Fibroblast of the aortic adventitia (primary cell): ENCODE measurements around the gene UBE2N. TPM values are rescaled to one million over a fixed set of nuclear protein-coding genes. Genes with fewer than 3 reads are reported as not detected.

Experiments
- DNase-seq: peaks from one replicate; pipeline ENCODE4 v3.0.0-alpha.2; 2010; ENCODE audit warnings: low read depth
- H3K4me3 ChIP-seq: 2 replicates; pipeline ENCODE4 v1.5.1; 2011; ENCODE audit warnings: low read depth, mild to moderate bottlenecking, control low read depth, low read length, moderate library complexity
- CTCF ChIP-seq: IDR thresholded peaks from 2 replicates; pipeline ENCODE4 v1.5.1; 2011; ENCODE audit warnings: mild to moderate bottlenecking, low read length, control low read depth, inconsistent platforms; ENCODE audit not compliant: insufficient read depth
- small RNA-seq: library from RNA; depleted of rRNA; stranded (forward); fragments of <200 nt; gene quantifications from one replicate; pipeline ENCODE3, GENCODE V24; 2012
- total RNA-seq: library from RNA; depleted of rRNA; stranded (reverse); fragments of >200 nt; gene quantifications from 2 replicates; pipeline ENCODE4 v1.2.3, GENCODE V29; 2012; ENCODE audit warnings: low replicate concordance

Gene UBE2N
- total RNA-seq, 1 donor: 63.5 TPM

- no peak for TF ChIP-seq CTCF
- H3K4me3 ChIP-seq: no peak overlapping the region
- peak; percentile 88 for DNase-seq
Observed at GRCh38 chr12:93361151-93361919, 80.4 kb downstream of the UBE2N start.

DNA sequence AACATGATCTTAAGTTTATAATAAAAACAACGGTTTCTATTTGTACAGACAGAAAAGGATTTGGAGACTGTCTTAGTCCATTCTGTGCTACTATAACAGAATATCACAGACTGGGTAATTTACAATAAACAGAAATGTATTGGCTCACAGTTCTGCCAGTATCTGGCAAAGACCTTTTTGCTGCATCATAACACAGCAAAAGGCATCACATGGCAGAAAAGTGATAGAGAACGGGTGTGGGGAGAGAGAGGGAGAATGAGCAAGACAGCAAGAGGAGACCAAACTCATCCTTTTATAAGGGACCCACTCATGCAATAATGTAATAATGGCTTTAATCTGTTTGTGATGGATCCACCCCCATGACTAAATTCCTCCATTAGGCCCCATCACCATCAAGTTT lies 81.1 kb downstream of the UBE2N start:
- peak; percentile 25 for DNase-seq
- TF ChIP-seq CTCF: no peak
- H3K4me3 ChIP-seq: no peak overlapping the region

GRCh38 chr12:93358821-93359220 lies 82.9 kb downstream of the UBE2N start:
- DNase-seq: peak; percentile 47
- H3K4me3 ChIP-seq: no peak overlapping the region
- TF ChIP-seq CTCF: no peak

DNA sequence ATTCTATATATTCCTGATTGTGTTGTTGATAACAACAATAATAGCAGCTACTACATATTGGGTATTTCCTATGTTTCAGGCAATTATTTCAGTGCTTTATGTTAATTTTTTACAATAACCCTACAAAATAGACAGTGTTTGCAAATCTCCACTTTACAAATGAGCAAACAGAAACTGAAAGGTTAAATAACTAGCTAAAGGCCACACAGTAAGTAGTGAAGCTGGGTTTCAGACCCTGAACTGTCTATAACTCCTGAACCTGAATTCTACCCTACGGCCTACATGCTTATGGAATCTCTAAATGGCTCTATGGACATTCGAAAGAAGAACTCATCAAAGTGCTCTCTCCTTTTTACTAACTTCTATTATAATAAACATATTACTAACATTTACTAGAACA lies 83.7 kb downstream of the UBE2N start:
- H3K4me3 ChIP-seq: no peak overlapping the region
- no peak for TF ChIP-seq CTCF
- no peak for DNase-seq

DNA sequence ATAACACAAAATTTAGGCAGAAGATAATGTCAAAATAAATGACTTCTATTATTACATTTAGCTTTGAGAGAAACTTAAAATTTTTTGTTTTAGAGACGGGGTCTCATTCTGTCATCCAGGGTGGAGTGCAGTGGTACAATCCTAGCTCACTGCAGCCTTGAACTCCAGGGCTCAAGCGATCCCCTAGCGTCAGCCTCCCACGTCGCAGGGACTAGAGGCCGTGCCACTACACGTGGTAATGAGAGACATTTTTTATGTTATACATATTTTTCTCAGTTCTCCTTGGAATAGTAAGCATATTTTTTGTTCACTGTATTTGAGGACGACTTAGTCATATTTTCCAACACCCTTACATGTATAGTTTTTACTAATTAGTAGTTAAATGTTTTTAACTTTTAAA lies 85.5 kb downstream of the UBE2N start:
- no peak for TF ChIP-seq CTCF
- H3K4me3 ChIP-seq: no peak overlapping the region

More for the DNA sequence above, 85.5 kb downstream of the UBE2N start:
- DNase-seq: no peak

Small RNA genes within 50 kb of the gene (small RNA-seq; reads per million reads assigned to genes)
- not detected for gene RF00019

Other genes starting within 250 kb of the UBE2N start
- 104 and 185 TPM in 2 replicates for gene NUDT4, start 64.0 kb downstream of the UBE2N start, total RNA-seq
- gene MRPL42, start 25.6 kb upstream of the UBE2N start, total RNA-seq: 19.0 and 96.6 TPM in 2 replicates
- gene SOCS2, start 130.7 kb upstream of the UBE2N start, total RNA-seq: 6.3 and 15.0 TPM in 2 replicates
- gene CRADD, start 235.4 kb upstream of the UBE2N start, total RNA-seq: 12.4 and 12.9 TPM in 2 replicates